Smooth muscle cell (in vitro differentiated cells): ENCODE data around the gene ARHGAP42. TPM values are rescaled to one million over a fixed set of nuclear protein-coding genes. Genes with fewer than 3 reads are reported as not detected.

Experiments
- DNase-seq: peaks from one replicate; lab custom pipeline; 2025; ENCODE audit not compliant: unreplicated experiment; lab: John Stamatoyannopoulos, UW
- H2AFZ ChIP-seq: fragments of 200-600 bp; sonication (generic); 2 replicates; pipeline ENCODE4 v1.6.0; 2016; ENCODE audit warnings: antibody characterized with exemption, low read depth, mild to moderate bottlenecking
- H3F3A ChIP-seq: fragments of 200-600 bp; sonication (generic); 2 replicates; pipeline ENCODE4 v1.6.0; 2017; ENCODE audit warnings: antibody characterized with exemption, low read depth
- H3K27ac ChIP-seq: fragments of 200-600 bp; sonication (generic); 2 replicates; pipeline ENCODE4 v1.5.1; 2016; ENCODE audit warnings: low read depth, mild to moderate bottlenecking
- H3K27me3 ChIP-seq: fragments of 200-600 bp; sonication (generic); 2 replicates; pipeline ENCODE4 v1.6.1; 2016; ENCODE audit warnings: low read depth, mild to moderate bottlenecking
- H3K36me3 ChIP-seq: fragments of 200-600 bp; sonication (generic); 2 replicates; pipeline ENCODE4 v1.5.1; 2016; ENCODE audit warnings: low read depth
- H3K4me1 ChIP-seq: fragments of 200-600 bp; sonication (generic); 2 replicates; pipeline ENCODE4 v1.5.1; 2016; ENCODE audit warnings: low read depth
- H3K4me2 ChIP-seq: fragments of 200-600 bp; sonication (generic); 2 replicates; pipeline ENCODE4 v1.6.0; 2016; ENCODE audit warnings: mild to moderate bottlenecking
- H3K4me3 ChIP-seq: fragments of 200-600 bp; sonication (generic); 2 replicates; pipeline ENCODE4 v1.5.1; 2016; ENCODE audit warnings: mild to moderate bottlenecking
- H3K79me2 ChIP-seq: fragments of 200-600 bp; sonication (generic); 2 replicates; pipeline ENCODE4 v1.6.0; 2016; ENCODE audit warnings: low read depth, mild to moderate bottlenecking
- H3K9ac ChIP-seq: fragments of 200-600 bp; sonication (generic); 2 replicates; pipeline ENCODE4 v1.6.0; 2016; ENCODE audit warnings: low read depth
- H3K9me3 ChIP-seq: fragments of 200-600 bp; sonication (generic); replicated peaks from 2 replicates; pipeline ENCODE4 v1.5.1; 2016; ENCODE audit warnings: low read depth
- H4K20me1 ChIP-seq: fragments of 200-600 bp; sonication (generic); 2 replicates; pipeline ENCODE4 v1.6.0; 2016; ENCODE audit warnings: low read depth
- WGBS: methylation state at CpG from one replicate; pipeline ENCODE4 v1.1.7; 2016; ENCODE audit warnings: low lambda C conversion rate; 5-methylcytosine and 5-hydroxymethylcytosine counted together
- polyA plus RNA-seq: library from polyadenylated mRNA; unstranded; fragments of >200 nt; fragmentation: Nextera tagmentation; extraction: Ambion mirVana; gene quantifications from 2 replicates; pipeline ENCODE4 v1.2.1, GENCODE V29; 2016
- total RNA-seq: library from RNA; depleted of rRNA; stranded (reverse); fragments of >200 nt; gene quantifications from 2 replicates; pipeline ENCODE4 v1.2.3, GENCODE V29; 2014
- TF ChIP-seq, protein P1 (sequence below): fragments of 200-600 bp; sonication (generic); IDR thresholded peaks from 2 replicates; pipeline ENCODE4 v1.5.1; 2017; ENCODE audit warnings: borderline replicate concordance, mild to moderate bottlenecking, antibody characterized with exemption; ENCODE audit not compliant: insufficient read depth, poor library complexity, severe bottlenecking

ARHGAP42 gene
- total and polyA plus RNA-seq, 2 experiments from 2014 or later = 12.2 to 53.4 TPM

- Histone ChIP-seq H3K9me3 (no peaks in the 10 kb centered on the region), H3K4me3 (no peak overlapping the region), H4K20me1 (no peaks in the 10 kb centered on the region), H3K27ac (no peak overlapping the region), H3K4me2 (no peak overlapping the region), H2AFZ (no peak overlapping the region), H3K4me1 (no peaks in the 10 kb centered on the region), H3F3A (no peaks in the 10 kb centered on the region), H3K9ac (no peak overlapping the region), H3K79me2 (peaks cover 14% of the 10 kb centered on the region), H3K36me3 (no peaks in the 10 kb centered on the region), H3K27me3 (no peaks in the 10 kb centered on the region)
- WGBS = 98% methylated on average over 1 of the region's 1 CpG
- no peak for DNase-seq
- TF ChIP-seq, protein P1, sequence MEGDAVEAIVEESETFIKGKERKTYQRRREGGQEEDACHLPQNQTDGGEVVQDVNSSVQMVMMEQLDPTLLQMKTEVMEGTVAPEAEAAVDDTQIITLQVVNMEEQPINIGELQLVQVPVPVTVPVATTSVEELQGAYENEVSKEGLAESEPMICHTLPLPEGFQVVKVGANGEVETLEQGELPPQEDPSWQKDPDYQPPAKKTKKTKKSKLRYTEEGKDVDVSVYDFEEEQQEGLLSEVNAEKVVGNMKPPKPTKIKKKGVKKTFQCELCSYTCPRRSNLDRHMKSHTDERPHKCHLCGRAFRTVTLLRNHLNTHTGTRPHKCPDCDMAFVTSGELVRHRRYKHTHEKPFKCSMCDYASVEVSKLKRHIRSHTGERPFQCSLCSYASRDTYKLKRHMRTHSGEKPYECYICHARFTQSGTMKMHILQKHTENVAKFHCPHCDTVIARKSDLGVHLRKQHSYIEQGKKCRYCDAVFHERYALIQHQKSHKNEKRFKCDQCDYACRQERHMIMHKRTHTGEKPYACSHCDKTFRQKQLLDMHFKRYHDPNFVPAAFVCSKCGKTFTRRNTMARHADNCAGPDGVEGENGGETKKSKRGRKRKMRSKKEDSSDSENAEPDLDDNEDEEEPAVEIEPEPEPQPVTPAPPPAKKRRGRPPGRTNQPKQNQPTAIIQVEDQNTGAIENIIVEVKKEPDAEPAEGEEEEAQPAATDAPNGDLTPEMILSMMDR = no peak
These were observed 223.7 kb downstream of the ARHGAP42 start for GRCh38 chr11:100910808-100911207.

GRCh38 chr11:100914415-100915110 lies 227.5 kb downstream of the ARHGAP42 start:
- 96% methylated on average over 6 of the region's 6 CpGs for WGBS
- Histone ChIP-seq H3K27me3 (no peaks in the 10 kb centered on the region), H4K20me1 (no peaks in the 10 kb centered on the region), H3K79me2 (peaks cover 13% of the 10 kb centered on the region), H3K4me1 (no peaks in the 10 kb centered on the region), H3K4me2 (no peak overlapping the region), H3K4me3 (no peak overlapping the region), H3K36me3 (no peaks in the 10 kb centered on the region), H3K9me3 (no peaks in the 10 kb centered on the region), H3K9ac (no peak overlapping the region), H3F3A (no peaks in the 10 kb centered on the region), H2AFZ (no peak overlapping the region), H3K27ac (no peak overlapping the region)
- TF ChIP-seq, protein P1 = no peak
- DNase-seq = no peak

DNA sequence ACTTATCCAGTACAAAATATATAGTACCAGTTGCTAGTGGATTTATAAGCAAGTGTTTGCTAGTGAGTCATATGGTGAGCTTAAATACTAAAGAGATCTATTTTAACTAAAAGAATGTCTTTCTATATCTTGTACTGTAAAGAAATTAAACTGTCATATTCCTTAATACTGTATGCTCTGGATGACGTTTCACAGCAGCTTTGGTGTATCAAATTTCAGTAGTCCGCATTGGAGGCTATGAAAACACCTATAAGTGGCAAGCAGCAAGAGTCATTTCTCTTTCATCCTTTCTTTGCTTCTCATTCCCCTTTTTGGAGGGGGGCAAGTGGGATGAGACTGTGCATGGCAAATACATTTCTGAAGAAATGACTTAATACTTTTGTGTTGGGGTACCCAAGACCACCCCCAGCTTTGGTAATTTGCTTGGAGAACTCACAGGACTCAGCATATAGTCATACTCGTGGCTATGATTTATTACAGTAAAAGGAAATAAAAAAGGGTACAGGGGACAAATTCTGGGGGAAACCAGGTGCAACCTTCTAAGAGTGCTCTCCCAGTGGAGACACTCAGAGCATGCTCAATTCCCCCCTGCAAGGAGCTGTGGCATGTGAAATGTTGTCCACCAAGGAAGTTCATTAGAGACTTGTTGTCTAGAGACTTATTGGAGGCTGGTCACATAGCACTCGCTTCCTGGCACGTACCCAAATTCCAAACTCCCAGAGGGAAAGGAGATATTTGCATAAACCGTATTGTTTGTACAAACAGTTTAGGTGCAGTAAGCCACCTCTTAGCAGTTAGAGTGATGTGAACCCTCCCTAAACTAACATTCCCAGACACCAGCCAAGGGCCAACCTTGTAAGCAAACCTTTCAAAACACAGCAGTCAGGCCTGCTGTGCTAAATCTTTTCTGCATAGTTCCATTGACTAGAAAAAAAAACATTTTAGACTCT lies 231.7 kb downstream of the ARHGAP42 start:
- WGBS = 77% methylated on average over 6 of the region's 6 CpGs
- Histone ChIP-seq H3K4me2 (no peak overlapping the region), H3K4me3 (no peak overlapping the region), H3K27me3 (no peaks in the 10 kb centered on the region), H4K20me1 (no peaks in the 10 kb centered on the region), H3K4me1 (no peaks in the 10 kb centered on the region), H3F3A (peaks cover 3% of the 10 kb centered on the region), H3K79me2 (peaks cover 2% of the 10 kb centered on the region), H3K9me3 (no peaks in the 10 kb centered on the region), H3K27ac (no peak overlapping the region), H3K9ac (no peak overlapping the region), H2AFZ (no peak overlapping the region), H3K36me3 (no peaks in the 10 kb centered on the region)
- no peak for DNase-seq
- TF ChIP-seq, protein P1 = no peak
